Liver (tissue), 9 donors: ENCODE results near the gene EML5. TPM values are rescaled to one million over a fixed set of nuclear protein-coding genes. Genes with fewer than 3 reads are reported as not detected.

ENCODE experiments used
- DNase-seq: peaks from one replicate; pipeline ENCODE4 v3.0.0-alpha.2; 2017; ENCODE audit warnings: low spot score
- H3K27ac ChIP-seq, 2 donors: one replicate each; pipeline ENCODE4 v1.7.0; 2013; ENCODE audit warnings: inconsistent platforms in 2 of 2, low read length in 2 of 2, control low read depth in 1 of 2, low read depth in 1 of 2, mild to moderate bottlenecking in 1 of 2
- H3K27me3 ChIP-seq, 4 donors: one replicate each; pipeline versions ENCODE4 v1.6.1 to v1.7.0; 2013; ENCODE audit warnings: low read length in 3 of 4, inconsistent platforms in 1 of 4, mild to moderate bottlenecking in 1 of 4, moderate library complexity in 1 of 4; ENCODE audit not compliant: control insufficient read depth in 4 of 4, insufficient read depth in 4 of 4
- H3K36me3 ChIP-seq, 4 donors: one replicate each; pipeline versions ENCODE4 v1.6.1 to v1.7.0; 2013; ENCODE audit warnings: low read length in 3 of 4, mild to moderate bottlenecking in 3 of 4, low read depth in 1 of 4, moderate library complexity in 1 of 4; ENCODE audit not compliant: control insufficient read depth in 4 of 4, insufficient read depth in 3 of 4
- H3K4me1 ChIP-seq, 4 donors: one replicate each; pipeline versions ENCODE4 v1.6.1 to v1.7.0; 2013; ENCODE audit warnings: low read length in 3 of 4, mild to moderate bottlenecking in 3 of 4, moderate library complexity in 1 of 4; ENCODE audit not compliant: control insufficient read depth in 4 of 4, insufficient read depth in 4 of 4
- H3K4me3 ChIP-seq, 3 donors: one replicate each; pipeline versions ENCODE4 v1.6.1 to v1.7.0; 2013; ENCODE audit warnings: low read length in 3 of 3, control low read depth in 1 of 3, low read depth in 1 of 3, mild to moderate bottlenecking in 1 of 3
- H3K9ac ChIP-seq, 2 donors: one replicate each; pipeline ENCODE4 v1.7.0; 2013; ENCODE audit warnings: low read length in 2 of 2, mild to moderate bottlenecking in 2 of 2, moderate library complexity in 2 of 2, control low read depth in 1 of 2, low read depth in 1 of 2
- H3K9me3 ChIP-seq, 4 donors: one replicate each; pipeline versions ENCODE4 v1.6.1 to v1.7.0; 2013; ENCODE audit warnings: low read length in 3 of 4; ENCODE audit not compliant: control insufficient read depth in 4 of 4
- ATF3 ChIP-seq: IDR thresholded peaks from 2 replicates; pipeline ENCODE4 v1.6.1; 2016; ENCODE audit warnings: antibody characterized with exemption
- EGR1 ChIP-seq, 2 donors: IDR thresholded peaks; 2 replicates each; pipeline ENCODE4 v1.6.1; 2016 to 2018; ENCODE audit warnings: antibody characterized with exemption in 2 of 2, low read depth in 2 of 2
- FOXA1 ChIP-seq: IDR thresholded peaks from 2 replicates; pipeline ENCODE4 v1.6.1; 2016; ENCODE audit warnings: antibody characterized with exemption
- FOXA2 ChIP-seq: IDR thresholded peaks from 2 replicates; pipeline ENCODE4 v1.6.1; 2016; ENCODE audit warnings: antibody characterized with exemption
- HNF4A ChIP-seq, 2 donors: conservative IDR thresholded peaks; 2 replicates each; pipeline ENCODE4 v1.6.1; 2016; ENCODE audit warnings: antibody characterized with exemption in 2 of 2, mild to moderate bottlenecking in 2 of 2
- NR2F2 ChIP-seq: IDR thresholded peaks from 2 replicates; pipeline ENCODE4 v1.6.1; 2016; ENCODE audit warnings: antibody characterized with exemption
- REST ChIP-seq: IDR thresholded peaks from 2 replicates; pipeline ENCODE4 v1.6.1; 2016; ENCODE audit warnings: antibody characterized with exemption, mild to moderate bottlenecking
- TAF1 ChIP-seq: conservative IDR thresholded peaks from 2 replicates; pipeline ENCODE4 v1.6.1; 2016; ENCODE audit warnings: antibody characterized with exemption, mild to moderate bottlenecking
- YY1 ChIP-seq: IDR thresholded peaks from 2 replicates; pipeline ENCODE4 v1.6.1; 2016; ENCODE audit warnings: antibody characterized with exemption, mild to moderate bottlenecking
- WGBS: extraction: QIAGEN DNeasy Blood & Tissue Kit; methylation state at CpG from one replicate; pipeline ENCODE4 v1.1.7; 2013; 5-methylcytosine and 5-hydroxymethylcytosine counted together
- polyA plus RNA-seq, 2 donors: library from polyadenylated mRNA; stranded (reverse) in 1 of 2; unstranded in 1 of 2; fragments of 200-250 nt in 1 of 2; fragments of >200 nt in 1 of 2; fragmentation: Nextera tagmentation in 1 of 2; extraction: Ambion mirVana in 1 of 2; gene quantifications; one replicate each; pipeline versions ENCODE4 v1.2.1 to v1.2.3, GENCODE V29; 2013 to 2015
- total RNA-seq, 2 donors: library from RNA; depleted of rRNA; stranded (reverse); fragments of >200 nt; gene quantifications; one replicate each; pipeline ENCODE4 v1.2.3, GENCODE V29; 2014
- TF ChIP-seq, protein P1 (sequence below): IDR thresholded peaks from 2 replicates; pipeline ENCODE4 v1.6.1; 2016; ENCODE audit warnings: antibody characterized with exemption
- TF ChIP-seq, protein P2 (sequence below): fragments of 150-350 bp; IDR thresholded peaks from 2 replicates; pipeline ENCODE4 v1.5.1; 2017; ENCODE audit warnings: improper control_type of control experiment, low read depth, low read length; ENCODE audit not compliant: missing input control
- TF ChIP-seq, protein P3 (sequence below): IDR thresholded peaks from 2 replicates; pipeline ENCODE4 v1.6.1; 2016; ENCODE audit warnings: antibody characterized with exemption
- donor health status: healthy.
- donor health status: healthy.
- donor health status: healthy.
- donor health status: healthy.
- donor health status: healthy.

The EML5 gene
- total and polyA plus RNA-seq, 4 donors, result 0.09 to 3.8 (median 0.55) TPM

GRCh38 chr14:88605594-88605993 is 187.2 kb downstream of the EML5 start:
- no peaks in the 10 kb centered on the region for H3K9me3 ChIP-seq
- peaks cover 11 to 93% (median 61%) of the 10 kb centered on the region in 4 donors for H3K36me3 ChIP-seq
- no peaks in the 10 kb centered on the region for H3K4me1 ChIP-seq
- no peak overlapping the region for H3K27ac ChIP-seq
- no peak overlapping the region for H3K4me3 ChIP-seq
- H3K9ac ChIP-seq, result no peak overlapping the region
- DNase-seq, result no peak
- 91% methylated on average over 2 of the region's 2 CpGs for WGBS
- no peak for TF ChIP-seq EGR1 (IDR thresholded peaks at IDR 0.05; ENCODE audit: low read depth in 2 of 2)
- no peak for TF ChIP-seq NR2F2
- H3K27me3 ChIP-seq, result no peaks in the 10 kb centered on the region

GRCh38 chr14:88604212-88604611 is 188.5 kb downstream of the EML5 start:
- no peak overlapping the region for H3K27ac ChIP-seq
- H3K36me3 ChIP-seq, result peaks cover 10 to 89% (median 61%) of the 10 kb centered on the region in 4 donors
- no peaks in the 10 kb centered on the region for H3K9me3 ChIP-seq
- no peaks in the 10 kb centered on the region for H3K4me1 ChIP-seq
- H3K27me3 ChIP-seq, result no peaks in the 10 kb centered on the region
- no peak for DNase-seq
- TF ChIP-seq, protein P1, sequence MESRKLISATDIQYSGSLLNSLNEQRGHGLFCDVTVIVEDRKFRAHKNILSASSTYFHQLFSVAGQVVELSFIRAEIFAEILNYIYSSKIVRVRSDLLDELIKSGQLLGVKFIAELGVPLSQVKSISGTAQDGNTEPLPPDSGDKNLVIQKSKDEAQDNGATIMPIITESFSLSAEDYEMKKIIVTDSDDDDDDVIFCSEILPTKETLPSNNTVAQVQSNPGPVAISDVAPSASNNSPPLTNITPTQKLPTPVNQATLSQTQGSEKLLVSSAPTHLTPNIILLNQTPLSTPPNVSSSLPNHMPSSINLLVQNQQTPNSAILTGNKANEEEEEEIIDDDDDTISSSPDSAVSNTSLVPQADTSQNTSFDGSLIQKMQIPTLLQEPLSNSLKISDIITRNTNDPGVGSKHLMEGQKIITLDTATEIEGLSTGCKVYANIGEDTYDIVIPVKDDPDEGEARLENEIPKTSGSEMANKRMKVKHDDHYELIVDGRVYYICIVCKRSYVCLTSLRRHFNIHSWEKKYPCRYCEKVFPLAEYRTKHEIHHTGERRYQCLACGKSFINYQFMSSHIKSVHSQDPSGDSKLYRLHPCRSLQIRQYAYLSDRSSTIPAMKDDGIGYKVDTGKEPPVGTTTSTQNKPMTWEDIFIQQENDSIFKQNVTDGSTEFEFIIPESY, result no peak
- TF ChIP-seq REST, result no peak
- TF ChIP-seq, protein P2, sequence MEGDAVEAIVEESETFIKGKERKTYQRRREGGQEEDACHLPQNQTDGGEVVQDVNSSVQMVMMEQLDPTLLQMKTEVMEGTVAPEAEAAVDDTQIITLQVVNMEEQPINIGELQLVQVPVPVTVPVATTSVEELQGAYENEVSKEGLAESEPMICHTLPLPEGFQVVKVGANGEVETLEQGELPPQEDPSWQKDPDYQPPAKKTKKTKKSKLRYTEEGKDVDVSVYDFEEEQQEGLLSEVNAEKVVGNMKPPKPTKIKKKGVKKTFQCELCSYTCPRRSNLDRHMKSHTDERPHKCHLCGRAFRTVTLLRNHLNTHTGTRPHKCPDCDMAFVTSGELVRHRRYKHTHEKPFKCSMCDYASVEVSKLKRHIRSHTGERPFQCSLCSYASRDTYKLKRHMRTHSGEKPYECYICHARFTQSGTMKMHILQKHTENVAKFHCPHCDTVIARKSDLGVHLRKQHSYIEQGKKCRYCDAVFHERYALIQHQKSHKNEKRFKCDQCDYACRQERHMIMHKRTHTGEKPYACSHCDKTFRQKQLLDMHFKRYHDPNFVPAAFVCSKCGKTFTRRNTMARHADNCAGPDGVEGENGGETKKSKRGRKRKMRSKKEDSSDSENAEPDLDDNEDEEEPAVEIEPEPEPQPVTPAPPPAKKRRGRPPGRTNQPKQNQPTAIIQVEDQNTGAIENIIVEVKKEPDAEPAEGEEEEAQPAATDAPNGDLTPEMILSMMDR, result no peak
- TF ChIP-seq TAF1, result no peak
- no peak for TF ChIP-seq FOXA1
- no peak for TF ChIP-seq HNF4A (conservative IDR thresholded peaks at IDR 0.05)
- TF ChIP-seq, protein P3, sequence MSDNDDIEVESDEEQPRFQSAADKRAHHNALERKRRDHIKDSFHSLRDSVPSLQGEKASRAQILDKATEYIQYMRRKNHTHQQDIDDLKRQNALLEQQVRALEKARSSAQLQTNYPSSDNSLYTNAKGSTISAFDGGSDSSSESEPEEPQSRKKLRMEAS, result no peak
- TF ChIP-seq NR2F2, result no peak
- TF ChIP-seq ATF3, result no peak
- TF ChIP-seq FOXA2, result no peak
- TF ChIP-seq YY1, result no peak
- H3K4me3 ChIP-seq, result no peak overlapping the region
- no peak overlapping the region for H3K9ac ChIP-seq
